Glomerular endothelial cell (primary cell): ENCODE results near the gene DNAJB6. TPM values are rescaled to one million over a fixed set of nuclear protein-coding genes. Genes with fewer than 3 reads are reported as not detected.
A peak's percentile ranks its signal among the peaks of the same experiment; 100 is the strongest.

Experiments
- DNase-seq: peaks from one replicate; pipeline ENCODE4 v3.0.0-alpha.2; 2011; ENCODE audit warnings: low read depth, low spot score; ENCODE audit errors: extremely low read depth
- total RNA-seq: library from RNA; depleted of rRNA; stranded (reverse); fragments of >200 nt; gene quantifications from 2 replicates; pipeline ENCODE4 v1.2.3, GENCODE V29; 2015

DNAJB6 gene
- total RNA-seq, 1 donor from 2014 or later, result 125 TPM

- DNase-seq, result no peak
These were observed 70.9 kb downstream of the DNAJB6 start for GRCh38 chr7:157407512-157408257.

GRCh38 chr7:157408258-157409101 lies 71.7 kb downstream of the DNAJB6 start:
- DNase-seq, result no peak

GRCh38 chr7:157409149-157409752 lies 72.4 kb downstream of the DNAJB6 start:
- no peak for DNase-seq

- DNase-seq, result no peak
These were observed 73.2 kb downstream of the DNAJB6 start for GRCh38 chr7:157409753-157410727.

GRCh38 chr7:157410831-157411556 lies 74.2 kb downstream of the DNAJB6 start:
- no peak for DNase-seq

- DNase-seq, result no peak
These were observed 74.8 kb downstream of the DNAJB6 start for GRCh38 chr7:157411580-157411979.

GRCh38 chr7:157412021-157412443 lies 75.2 kb downstream of the DNAJB6 start:
- DNase-seq, result no peak

- no peak for DNase-seq
These were observed 75.8 kb downstream of the DNAJB6 start for GRCh38 chr7:157412491-157413180.

- no peak for DNase-seq
These were observed 77.3 kb downstream of the DNAJB6 start for GRCh38 chr7:157413881-157414701.

- DNase-seq, result no peak
These were observed 77.9 kb downstream of the DNAJB6 start for GRCh38 chr7:157414702-157415096.

- DNase-seq, result no peak
These were observed 78.7 kb downstream of the DNAJB6 start for GRCh38 chr7:157415486-157415885.

- no peak for DNase-seq
These were observed 79.2 kb downstream of the DNAJB6 start for GRCh38 chr7:157416011-157416410.

GRCh38 chr7:157418204-157419034 lies 81.6 kb downstream of the DNAJB6 start:
- no peak for DNase-seq

- no peak for DNase-seq
These were observed 82.2 kb downstream of the DNAJB6 start for GRCh38 chr7:157419035-157419293.

- DNase-seq, result no peak
These were observed 85.5 kb downstream of the DNAJB6 start for GRCh38 chr7:157422279-157422678.

GRCh38 chr7:157423348-157423747 lies 86.5 kb downstream of the DNAJB6 start:
- DNase-seq, result peak; percentile 69

GRCh38 chr7:157423886-157424565 lies 87.2 kb downstream of the DNAJB6 start:
- no peak for DNase-seq
